Measurements from ENCODE around the gene PUS1.

PUS1 gene

DNA sequence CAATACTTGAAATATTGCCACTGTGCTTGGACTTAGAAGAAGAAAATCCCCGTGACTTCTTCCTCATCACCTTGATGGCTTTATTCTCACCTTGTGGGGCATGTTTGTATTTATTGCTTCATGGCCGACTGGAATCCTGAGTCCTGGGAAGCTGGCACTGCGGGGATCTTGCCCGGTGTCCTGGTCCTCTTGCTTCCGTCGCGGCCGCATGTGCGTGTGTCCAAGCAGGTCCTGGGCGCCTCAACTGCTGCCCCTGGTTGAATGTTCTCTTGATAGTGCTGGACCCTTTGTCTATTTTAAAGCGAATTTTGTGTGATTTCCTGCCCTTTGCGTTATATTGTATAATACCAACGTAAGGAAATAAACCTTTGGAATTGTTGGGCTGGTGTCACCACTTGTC is 6.3 kb upstream of the PUS1 start:
- TF ChIP-seq, protein P1, sequence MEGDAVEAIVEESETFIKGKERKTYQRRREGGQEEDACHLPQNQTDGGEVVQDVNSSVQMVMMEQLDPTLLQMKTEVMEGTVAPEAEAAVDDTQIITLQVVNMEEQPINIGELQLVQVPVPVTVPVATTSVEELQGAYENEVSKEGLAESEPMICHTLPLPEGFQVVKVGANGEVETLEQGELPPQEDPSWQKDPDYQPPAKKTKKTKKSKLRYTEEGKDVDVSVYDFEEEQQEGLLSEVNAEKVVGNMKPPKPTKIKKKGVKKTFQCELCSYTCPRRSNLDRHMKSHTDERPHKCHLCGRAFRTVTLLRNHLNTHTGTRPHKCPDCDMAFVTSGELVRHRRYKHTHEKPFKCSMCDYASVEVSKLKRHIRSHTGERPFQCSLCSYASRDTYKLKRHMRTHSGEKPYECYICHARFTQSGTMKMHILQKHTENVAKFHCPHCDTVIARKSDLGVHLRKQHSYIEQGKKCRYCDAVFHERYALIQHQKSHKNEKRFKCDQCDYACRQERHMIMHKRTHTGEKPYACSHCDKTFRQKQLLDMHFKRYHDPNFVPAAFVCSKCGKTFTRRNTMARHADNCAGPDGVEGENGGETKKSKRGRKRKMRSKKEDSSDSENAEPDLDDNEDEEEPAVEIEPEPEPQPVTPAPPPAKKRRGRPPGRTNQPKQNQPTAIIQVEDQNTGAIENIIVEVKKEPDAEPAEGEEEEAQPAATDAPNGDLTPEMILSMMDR (IDR thresholded peaks at IDR 0.05; ENCODE audit: extremely low read depth, missing control alignments): no peak
- no peak for DNase-seq (ENCODE audit: low spot score)

DNA sequence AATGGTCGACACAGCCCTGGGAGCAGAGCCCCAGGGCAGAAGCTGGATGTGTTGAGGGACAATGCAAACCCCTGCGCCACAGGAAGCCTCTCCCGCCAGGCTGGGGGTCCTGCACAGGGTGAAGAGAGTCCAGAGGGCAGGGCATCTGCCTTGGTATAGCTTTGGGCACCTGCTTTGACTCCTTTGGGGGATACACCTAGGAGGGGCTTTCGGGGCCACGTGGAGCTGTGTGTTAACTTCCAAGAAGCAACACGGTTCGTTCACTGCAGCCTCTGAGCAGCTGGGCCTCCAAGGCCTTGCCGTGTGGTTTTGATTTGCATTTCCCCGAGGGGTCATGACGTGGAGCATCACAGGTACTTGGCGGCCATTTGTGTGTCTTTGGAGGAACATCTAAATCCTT is 5.8 kb upstream of the PUS1 start:
- DNase-seq (ENCODE audit: low spot score): peak; percentile 82
- TF ChIP-seq, protein P1 (IDR thresholded peaks at IDR 0.05; ENCODE audit: extremely low read depth, missing control alignments): no peak

DNA sequence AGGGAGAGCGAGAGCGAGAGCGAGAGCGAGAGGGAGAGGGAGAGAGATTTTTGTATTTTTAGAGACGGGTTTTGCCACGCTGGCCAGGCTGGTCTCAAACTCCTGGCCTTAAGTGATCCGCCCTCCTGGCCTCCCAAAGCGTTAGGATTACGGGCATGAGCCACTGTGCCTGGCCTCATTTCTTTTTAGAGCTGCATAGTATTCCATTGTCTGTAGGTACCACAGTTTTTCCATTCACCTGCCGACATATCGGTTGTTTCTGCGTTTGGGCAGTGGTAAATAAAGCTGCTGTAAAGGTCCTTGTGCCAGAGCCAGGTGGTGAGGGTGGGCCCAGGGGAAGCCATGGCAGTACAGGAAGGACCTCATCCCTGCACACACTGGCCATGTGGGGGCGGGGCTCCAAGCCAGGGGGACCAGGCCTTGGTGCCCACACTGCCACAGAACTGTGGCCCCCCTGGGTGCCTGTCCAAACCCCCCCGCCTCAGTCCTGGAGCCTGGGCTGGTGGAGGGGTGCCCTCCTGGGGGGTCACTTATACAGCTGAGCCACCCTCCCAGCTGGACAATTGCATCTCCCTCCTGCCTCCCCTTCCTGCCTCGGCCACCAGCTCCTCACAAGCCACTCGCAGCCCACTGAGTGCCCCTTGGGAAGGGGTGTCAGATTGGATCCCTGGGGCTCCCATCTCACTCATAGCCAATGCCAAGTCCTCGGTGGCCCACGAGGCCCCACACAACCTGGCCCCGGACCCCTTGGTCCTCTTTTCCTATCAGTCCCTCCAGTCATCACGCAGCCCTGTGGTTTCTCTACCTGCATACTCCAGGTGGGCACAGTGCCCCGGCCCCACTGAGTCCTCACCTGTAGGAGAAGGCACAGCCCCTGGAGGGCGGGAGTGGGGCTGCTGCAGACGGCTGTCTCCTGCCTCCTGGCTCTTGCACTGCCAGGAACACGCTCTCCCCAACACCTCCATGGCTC is 1.7 kb upstream of the PUS1 start:
- no peak for DNase-seq (ENCODE audit: low spot score)

DNA sequence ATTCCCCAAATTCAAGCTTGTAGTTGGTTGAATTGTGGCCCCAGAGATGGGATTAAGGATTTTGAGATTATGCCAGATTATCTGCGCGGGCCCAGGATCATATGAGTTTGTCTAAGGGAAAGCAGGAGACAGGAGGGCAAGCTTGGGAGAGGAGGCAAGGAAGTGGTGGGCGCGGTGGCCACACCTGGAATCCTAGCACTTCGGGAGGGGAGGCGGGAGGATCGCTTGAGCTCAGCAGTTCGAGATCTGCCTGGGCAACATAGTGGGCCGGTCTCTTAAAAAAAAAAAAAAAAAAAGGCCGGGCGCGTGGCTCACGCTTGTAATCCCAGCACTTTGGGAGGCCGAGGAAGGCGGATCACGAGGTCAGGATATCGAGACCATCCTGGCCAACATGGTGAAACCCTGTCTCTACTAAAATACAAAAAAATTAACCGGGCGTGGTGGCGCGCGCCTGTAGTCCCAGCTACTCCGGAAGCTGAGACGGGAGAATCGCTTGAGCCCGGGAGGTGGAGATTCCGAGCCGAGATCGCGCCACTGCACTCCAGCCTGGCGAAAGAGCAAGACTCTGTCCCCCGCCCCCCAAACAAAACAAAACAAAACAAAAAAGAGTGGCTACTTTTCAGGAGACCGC is 881 bp upstream of the PUS1 start:
- TF ChIP-seq, protein P1 (IDR thresholded peaks at IDR 0.05; ENCODE audit: extremely low read depth, missing control alignments): no peak
- no peak for DNase-seq (ENCODE audit: low spot score)

More for the DNA sequence above, 1.7 kb upstream of the PUS1 start:
- TF ChIP-seq, protein P1 (IDR thresholded peaks at IDR 0.05; ENCODE audit: extremely low read depth, missing control alignments): no peak

DNA sequence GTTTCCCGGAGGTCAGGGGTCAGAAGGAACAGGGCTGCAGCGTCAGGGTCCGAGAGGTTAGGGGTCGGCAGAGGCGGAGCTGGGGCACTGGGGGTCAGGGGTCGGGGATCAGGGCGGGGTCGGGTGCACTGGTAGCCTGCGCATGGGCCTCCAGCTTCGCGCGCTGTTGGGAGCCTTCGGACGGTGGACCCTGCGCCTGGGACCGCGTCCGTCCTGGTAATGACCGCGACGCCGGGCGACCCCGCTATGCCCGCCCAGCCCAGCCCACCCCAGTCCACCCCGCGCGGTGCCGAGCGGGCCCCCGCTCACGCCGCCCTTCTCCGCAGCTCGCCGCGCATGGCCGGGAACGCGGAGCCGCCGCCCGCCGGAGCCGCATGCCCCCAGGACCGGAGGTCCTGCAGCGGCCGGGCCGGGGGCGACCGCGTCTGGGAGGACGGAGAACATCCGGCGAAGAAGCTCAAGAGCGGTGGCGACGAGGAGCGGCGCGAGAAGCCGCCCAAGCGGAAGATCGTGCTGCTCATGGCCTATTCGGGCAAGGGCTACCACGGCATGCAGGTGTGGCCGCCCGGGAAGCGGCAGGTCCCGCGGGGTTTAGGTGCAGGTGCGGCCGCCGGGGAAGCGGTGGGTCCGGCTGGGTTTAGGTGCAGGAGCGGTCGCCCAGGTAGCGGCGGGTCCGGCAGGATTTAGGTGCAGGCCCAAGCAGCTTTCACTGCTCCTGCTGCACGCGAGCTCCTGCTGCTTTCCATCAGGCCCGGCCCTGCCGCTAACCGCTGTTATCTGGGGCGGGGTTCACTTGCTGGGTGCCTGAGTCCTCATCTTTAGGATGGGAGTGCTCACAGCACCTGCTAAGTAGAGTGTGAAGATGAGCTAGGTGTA is 743 bp downstream of the PUS1 start:
- TF ChIP-seq, protein P1 (IDR thresholded peaks at IDR 0.05; ENCODE audit: extremely low read depth, missing control alignments): no peak
- DNase-seq (ENCODE audit: low spot score): peak; percentile 66

DNA sequence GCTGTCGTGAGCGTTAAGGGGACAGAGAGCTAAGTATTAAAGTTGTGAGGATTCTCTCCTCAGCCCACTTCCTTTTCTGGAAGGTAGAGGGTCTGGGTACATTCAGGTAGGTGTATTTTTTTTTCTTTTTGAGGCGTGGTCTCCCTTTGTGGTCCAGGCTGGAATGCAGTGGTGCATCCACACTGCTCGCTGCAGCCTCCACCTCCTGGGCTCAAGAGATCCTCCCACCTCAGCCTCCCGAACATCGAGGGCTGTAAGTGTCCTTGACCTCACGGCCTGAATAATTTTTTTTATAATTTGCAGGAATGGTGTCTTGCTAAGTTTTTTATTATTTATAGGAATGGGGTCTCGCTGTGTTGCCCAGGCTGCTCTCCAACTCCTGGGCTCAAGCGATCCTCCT is 1.4 kb downstream of the PUS1 start:
- TF ChIP-seq, protein P1 (IDR thresholded peaks at IDR 0.05; ENCODE audit: extremely low read depth, missing control alignments): no peak
- no peak for DNase-seq (ENCODE audit: low spot score)
